OCI-M1 (cell line): Measurements from ENCODE around the gene MARK3.
"Not testable (repeated sequence)": the region's sequence is repeated elsewhere in the genome, so short reads cannot be mapped to it uniquely, and the experiment has no call there.

Source experiments
- DNase-seq: peaks from one replicate; lab custom pipeline; 2025; lab: John Stamatoyannopoulos, UW

Gene MARK3

DNA sequence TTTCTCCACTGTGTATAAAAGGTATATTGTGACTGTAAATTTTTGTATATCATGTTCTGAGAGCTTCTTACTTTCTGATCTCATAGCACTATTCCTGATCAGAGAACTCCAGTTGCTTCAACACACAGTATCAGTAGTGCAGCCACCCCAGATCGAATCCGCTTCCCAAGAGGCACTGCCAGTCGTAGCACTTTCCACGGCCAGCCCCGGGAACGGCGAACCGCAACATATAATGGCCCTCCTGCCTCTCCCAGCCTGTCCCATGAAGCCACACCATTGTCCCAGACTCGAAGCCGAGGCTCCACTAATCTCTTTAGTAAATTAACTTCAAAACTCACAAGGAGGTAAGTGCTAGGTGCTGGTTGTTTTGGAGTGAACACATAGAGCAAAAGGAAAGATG is 106.5 kb downstream of the MARK3 start:
- no peak for DNase-seq

GRCh38 chr14:103492156-103492925 is 107.1 kb downstream of the MARK3 start:
- no peak for DNase-seq

DNA sequence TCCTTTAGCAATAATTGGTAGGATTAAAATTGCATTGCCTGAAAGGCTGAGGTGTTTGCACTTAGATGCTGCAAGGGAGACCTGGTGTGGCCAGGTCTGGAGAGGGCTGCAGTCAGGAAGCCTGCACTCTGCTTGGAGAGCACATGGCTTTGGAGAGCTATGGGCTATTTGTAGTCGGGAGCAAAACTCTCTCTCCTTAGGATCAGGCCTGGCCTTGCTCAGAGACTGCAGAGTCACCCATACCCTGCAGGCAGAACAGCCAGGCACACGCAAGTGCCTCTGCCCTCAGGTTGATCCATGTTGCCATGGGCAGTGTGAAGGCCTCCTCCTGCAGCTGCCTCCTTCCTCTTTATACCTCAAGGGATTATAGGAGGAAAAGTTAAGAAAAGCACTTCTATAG is 110.6 kb downstream of the MARK3 start:
- no peak for DNase-seq

GRCh38 chr14:103496776-103497175 is 111.6 kb downstream of the MARK3 start:
- DNase-seq: no peak

DNA sequence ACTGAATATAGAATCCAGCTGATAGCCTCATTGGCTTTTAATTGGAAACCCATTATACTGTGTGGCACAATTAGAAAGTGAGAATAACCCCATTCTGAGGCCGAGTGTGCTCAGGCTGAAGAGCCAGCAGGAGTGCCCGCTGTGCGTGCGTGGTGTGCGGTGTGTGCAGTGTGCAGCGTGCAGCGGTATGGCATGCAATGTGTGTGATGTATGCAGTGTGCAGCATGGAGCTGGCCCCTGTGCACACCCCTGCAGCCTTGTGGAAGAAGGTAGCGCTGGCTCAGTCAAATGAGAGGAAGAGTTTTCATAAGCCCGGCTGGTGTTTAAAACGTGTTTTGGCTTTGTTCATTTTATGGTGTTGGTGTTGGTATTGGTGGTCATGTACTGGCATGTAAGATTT is 114.5 kb downstream of the MARK3 start:
- DNase-seq: no peak

- peak; percentile 74 for DNase-seq
Measured at GRCh38 chr14:103500148-103500990, 115.2 kb downstream of the MARK3 start.

GRCh38 chr14:103501041-103501870 is 116.0 kb downstream of the MARK3 start:
- DNase-seq: no peak

DNA sequence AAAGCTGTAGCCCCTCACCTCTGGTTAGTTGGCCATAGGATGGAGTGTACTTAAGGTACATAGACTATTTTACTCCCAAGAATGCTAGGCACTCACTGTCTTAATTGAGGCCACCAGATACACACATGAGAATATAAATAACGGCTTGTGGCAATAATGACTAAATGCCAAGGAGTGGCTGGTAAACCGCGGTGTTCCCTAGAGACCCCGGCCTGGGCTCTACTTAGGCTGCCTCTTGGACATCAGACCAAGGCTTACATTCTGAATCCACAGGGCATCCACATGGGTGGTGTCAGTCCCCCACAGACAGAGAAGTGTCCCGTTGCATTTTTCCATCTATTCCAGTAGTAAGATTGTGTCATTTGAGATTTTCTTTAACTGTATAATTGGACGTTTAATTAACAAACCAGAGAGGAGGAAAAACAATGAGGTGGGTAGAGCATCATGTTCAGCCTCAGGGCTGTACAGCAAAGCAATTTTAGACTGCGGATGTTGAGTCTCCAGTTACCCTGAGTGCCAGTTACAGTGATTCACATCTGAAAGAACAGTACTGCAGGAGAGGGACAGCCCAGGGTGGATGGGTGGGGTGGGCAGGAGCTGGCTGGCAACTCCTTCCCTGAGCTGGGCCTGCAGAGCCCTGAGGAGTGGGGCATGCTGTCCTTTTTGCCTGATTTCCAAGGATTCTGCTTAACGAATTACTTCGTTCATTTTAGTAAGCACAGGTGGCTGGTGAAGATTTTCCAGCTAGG is 116.9 kb downstream of the MARK3 start:
- DNase-seq: no peak

GRCh38 chr14:103502877-103503276 is 117.7 kb downstream of the MARK3 start:
- DNase-seq: no peak

- no peak for DNase-seq
Measured at GRCh38 chr14:103503296-103503695, 118.1 kb downstream of the MARK3 start.

DNA sequence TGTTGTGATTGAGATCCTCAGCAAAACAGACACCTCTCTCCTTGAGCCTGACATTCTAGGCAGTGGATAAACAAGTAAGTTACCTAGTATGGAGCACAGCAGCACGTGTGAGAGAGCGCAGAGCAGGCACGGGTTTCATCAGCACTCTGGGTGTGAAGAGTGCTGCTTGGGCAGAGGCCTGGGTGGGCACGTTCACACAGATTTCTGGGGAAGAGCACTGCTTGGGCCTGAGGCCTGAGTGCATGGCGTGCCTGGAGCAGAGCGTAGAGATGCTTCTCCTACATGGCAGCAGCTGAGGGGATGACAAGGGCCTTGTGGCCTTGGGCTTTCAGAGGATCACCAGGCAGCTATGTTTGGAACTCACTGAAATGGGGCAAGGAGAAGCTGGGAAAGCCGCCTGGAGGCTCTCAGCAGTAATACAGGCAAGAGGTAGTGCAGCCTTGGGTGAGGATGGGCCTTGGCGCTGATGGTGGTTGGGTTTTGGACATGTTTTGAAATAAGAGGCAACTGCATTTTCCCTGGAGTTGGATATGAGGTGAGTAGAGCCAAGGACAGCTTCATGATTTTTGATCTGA is 119.9 kb downstream of the MARK3 start:
- no peak for DNase-seq

- no peak for DNase-seq
Measured at GRCh38 chr14:103507751-103508150, 122.5 kb downstream of the MARK3 start.

- DNase-seq: no peak
Measured at GRCh38 chr14:103508521-103509329, 123.5 kb downstream of the MARK3 start.

- no peak for DNase-seq
Measured at GRCh38 chr14:103509864-103510723, 124.9 kb downstream of the MARK3 start.

DNA sequence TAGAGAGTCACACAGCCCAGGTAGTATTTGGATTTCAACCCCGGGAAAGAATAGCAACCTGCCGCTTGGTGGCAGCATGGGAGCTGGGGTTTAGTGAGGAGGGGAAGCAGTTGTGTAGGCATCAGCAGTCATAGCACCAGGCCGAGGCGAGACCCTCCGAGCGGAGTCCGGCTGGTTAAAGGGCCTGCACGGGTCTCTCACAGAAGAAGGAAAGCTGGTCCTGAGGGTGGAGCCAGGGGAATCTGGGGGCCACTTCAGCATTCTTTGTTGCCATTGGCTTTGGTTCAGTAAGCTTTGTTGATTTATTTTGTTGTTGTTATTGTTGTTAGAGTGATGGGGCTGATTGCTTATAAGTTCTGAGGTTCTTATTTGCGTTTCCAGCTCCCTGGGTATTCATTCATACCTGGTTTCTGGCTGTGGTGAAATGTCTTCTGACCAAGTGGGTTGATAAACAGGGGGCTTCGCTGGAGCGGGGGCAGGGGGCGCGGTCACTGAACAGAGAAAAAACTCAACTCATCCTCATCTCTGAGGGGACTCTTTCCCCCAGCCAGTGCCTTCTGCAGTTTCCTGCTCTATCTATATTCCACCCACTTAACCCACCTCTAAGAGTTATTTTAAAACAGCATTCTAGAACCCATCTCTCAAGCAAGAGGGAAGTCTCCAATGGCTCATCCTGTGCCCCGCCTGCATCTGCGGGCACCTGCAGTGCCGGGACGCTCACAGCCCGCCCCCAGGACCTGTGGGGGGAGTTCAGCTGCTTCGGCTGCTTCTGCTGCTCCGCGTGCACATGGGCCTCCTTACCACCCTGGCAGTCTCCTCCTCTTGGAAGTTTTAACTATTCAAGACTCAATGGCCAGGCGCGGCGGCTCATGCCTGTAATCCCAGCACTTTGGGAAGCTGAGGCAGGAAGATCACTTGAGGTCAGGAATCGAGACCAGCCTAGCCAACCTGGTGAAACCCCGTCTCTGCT is 125.8 kb downstream of the MARK3 start:
- no peak for DNase-seq

- not testable (repeated sequence) for DNase-seq
Measured at GRCh38 chr14:103512180-103512579, 127.0 kb downstream of the MARK3 start.

DNA sequence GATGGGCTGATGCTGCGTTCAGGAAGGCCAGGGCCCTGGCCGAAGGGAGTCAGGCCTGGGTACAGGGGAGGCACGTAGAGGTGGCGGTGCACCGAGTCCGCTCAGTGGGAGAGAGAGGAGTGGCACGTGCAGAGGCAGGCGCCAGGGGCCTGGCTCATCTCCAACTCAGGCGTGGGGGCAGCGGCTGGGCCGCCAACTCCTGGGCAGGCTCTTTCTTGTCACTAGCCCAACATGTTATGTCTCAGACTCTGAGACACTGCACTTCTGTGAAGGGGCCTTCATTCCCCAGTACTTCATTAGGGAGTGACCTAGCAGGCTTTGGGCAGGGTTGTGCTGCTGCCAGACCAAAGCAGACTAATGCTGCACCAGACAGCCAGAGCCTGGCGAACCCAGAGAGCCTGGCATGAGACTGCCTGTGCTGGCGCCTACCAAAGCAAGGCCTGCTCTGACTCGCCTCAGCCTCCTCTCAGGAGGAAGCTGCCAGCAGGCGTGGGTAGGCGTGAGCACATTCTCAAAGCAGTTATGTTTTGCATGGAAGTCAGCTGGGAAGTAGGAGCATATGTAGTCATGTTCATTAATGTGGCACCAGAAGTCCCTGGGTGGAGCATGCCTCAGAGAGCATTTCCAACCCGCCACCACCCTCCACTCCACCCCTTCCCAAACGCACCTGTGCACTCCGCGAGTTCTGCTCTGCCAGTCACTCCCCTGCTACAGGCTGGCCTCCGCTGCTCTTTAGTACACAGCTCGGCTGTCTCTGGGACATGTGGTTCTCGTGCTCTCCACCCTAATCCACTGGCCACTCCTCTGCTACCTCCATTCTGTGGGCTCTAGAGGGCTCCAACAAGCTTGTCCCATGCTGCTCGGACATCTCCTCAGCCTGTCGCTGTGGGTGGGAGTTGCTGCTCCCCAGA is 127.7 kb downstream of the MARK3 start:
- no peak for DNase-seq
